ENCODE results near the gene ARHGEF28.

ARHGEF28 gene

DNA sequence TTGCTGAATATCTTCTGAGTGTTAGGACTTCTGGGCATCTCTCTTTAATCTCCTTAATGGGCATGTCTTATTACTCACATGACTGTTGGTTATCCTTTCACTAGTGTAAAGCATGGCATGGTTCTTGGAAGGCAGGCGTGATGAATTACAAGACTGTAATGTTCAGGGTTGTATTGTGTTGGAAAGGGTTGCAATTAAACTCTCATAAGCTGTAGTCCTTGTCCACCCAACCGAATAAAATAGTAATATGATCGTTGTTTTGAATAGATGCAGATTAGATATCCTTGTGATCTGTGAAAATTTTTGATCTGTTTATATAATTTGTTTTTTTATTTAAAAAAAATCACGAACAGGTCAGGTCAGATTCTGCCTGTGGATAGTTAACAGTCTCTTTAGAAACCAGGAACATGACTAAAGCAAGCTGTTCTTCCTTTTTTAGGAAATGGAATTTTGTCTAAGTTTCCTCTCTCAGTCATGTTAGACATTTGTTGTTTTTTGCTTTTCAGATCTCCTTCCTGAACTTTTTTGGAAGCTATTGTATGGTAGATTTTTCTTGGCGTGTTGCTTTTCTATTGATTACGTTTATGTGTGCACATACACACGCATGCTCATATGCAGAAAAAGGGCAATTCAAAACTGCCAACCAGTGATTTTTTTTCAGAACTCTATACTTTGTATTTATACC is 121.8 kb downstream of the ARHGEF28 start:
- no peak for DNase-seq (ENCODE audit: low read depth)
- TF ChIP-seq, protein P1, sequence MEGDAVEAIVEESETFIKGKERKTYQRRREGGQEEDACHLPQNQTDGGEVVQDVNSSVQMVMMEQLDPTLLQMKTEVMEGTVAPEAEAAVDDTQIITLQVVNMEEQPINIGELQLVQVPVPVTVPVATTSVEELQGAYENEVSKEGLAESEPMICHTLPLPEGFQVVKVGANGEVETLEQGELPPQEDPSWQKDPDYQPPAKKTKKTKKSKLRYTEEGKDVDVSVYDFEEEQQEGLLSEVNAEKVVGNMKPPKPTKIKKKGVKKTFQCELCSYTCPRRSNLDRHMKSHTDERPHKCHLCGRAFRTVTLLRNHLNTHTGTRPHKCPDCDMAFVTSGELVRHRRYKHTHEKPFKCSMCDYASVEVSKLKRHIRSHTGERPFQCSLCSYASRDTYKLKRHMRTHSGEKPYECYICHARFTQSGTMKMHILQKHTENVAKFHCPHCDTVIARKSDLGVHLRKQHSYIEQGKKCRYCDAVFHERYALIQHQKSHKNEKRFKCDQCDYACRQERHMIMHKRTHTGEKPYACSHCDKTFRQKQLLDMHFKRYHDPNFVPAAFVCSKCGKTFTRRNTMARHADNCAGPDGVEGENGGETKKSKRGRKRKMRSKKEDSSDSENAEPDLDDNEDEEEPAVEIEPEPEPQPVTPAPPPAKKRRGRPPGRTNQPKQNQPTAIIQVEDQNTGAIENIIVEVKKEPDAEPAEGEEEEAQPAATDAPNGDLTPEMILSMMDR (conservative IDR thresholded peaks at IDR 0.05; ENCODE audit: low read depth, low read length), result no peak
- no peak overlapping the region for H3K4me3 ChIP-seq (ENCODE audit: low read depth, low read length)

DNA sequence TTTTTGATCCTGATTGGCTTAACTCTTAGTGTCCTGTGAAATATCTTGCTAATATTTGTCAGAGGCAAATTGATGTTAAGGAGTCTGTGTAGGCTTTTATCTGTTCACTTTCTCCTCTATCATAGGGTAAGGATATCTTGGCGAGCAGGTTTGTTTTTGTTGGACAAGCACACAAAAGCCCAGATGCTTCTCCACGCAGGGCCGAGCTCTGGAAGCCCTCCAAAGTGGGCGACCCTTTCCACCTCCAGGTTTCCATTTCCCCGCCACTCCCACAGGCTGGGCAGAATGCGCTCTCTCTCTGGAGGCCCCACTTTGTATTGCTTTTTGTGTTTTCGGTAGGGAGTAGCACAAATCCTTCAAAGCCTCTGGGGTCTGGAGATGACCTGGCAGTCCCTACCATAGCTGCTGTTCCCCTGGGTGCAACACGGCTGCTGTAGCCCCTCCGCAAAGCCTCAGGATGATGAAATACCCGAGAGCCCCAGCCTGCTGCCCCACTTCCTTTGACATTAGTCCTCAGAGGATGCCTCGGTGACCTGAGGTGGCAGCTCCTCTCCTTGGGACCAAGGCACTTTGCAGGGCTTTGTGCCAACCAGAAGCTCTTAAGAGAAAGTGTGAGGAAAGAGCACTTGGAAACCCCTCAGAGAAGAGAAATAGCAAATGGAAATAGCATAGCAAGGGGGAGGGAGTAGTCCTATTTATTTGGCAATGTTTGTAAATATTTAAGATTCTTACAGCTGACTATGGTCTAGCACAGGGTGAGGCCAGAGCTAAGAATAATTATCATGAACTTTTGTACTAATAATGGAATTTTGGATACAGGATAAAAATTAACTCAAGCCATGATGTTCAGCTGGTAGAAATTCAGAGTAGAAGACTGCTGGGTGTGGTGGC is 122.8 kb downstream of the ARHGEF28 start:
- H3K4me3 ChIP-seq (ENCODE audit: low read depth, low read length), result peak overlapping the region; percentile 26

DNA sequence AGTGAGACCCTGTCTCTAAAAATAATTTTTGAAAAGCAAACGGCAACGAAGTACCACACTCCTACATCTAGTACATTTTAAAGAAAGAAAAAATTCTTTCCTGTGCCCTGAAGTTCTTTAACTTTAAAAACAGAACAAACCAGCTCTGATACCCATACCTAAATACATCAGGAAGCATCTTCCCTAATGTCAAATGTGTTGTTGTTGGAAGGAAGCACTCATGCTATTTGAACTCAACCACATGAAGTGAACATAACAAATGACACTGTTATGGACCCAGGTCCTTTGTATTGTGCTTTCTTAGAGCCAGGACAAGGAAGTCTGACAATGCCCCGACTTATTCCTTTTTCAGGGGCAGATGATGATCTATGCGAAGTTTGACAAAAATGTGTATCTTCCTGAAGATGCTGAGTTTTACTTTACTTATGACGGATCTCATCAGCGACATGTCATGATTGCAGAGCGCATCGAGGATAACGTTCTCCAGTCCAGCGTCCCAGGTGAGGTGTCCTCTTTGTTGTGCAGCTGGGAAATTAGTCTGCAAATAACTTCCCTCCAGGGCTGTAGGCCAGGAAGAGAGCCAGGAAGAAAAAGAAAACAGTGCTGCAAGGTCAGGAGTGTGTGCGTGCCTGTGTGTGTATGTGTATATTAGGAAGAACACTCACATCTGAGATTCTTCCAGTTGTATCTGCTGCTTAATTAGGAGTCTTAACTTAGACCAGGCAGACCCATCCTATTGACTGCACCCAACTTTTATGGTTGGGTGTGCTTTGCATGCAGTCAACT is 123.7 kb downstream of the ARHGEF28 start:
- DNase-seq (ENCODE audit: low read depth), result peak; percentile 65
- no peak overlapping the region for H3K4me3 ChIP-seq (ENCODE audit: low read depth, low read length)
- TF ChIP-seq, protein P1 (conservative IDR thresholded peaks at IDR 0.05; ENCODE audit: low read depth, low read length), result no peak

More for the DNA sequence above, 122.8 kb downstream of the ARHGEF28 start:
- peak; percentile 93 for DNase-seq (ENCODE audit: low read depth)
- TF ChIP-seq, protein P1 (conservative IDR thresholded peaks at IDR 0.05; ENCODE audit: low read depth, low read length), result no peak

DNA sequence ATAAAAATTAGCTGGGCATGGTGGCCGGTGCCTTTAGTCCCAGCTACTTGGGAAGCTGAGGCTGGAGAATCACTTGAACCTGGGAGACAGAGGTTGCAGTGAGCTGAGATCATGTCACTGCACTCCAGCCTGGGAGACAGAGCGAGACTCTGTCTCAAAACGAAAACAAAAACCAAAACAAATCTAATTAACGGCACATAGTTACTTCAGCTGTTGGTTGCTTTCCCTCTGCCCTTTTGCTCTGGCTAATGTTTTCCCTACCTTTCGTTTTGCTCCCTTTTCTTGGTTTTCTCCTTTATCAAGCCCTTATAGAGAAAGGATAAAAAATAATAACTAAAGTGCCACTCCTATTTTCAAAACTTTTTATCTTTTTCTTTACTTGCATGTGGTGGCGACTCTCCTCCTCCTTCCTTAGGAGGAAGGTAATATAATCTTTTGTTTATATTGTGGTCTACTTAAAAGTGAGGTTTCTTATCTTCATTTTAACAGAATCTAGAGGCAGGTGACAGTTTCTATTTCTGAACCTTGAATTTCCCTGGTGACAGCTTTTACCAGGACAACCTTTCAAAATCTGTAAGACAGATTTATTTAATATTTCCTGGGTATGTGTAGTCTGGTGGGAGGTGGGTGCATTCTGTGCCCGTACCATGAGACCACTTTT is 125.4 kb downstream of the ARHGEF28 start:
- no peak overlapping the region for H3K4me3 ChIP-seq (ENCODE audit: low read depth, low read length)
- TF ChIP-seq, protein P1 (conservative IDR thresholded peaks at IDR 0.05; ENCODE audit: low read depth, low read length), result no peak
- no peak for DNase-seq (ENCODE audit: low read depth)

DNA sequence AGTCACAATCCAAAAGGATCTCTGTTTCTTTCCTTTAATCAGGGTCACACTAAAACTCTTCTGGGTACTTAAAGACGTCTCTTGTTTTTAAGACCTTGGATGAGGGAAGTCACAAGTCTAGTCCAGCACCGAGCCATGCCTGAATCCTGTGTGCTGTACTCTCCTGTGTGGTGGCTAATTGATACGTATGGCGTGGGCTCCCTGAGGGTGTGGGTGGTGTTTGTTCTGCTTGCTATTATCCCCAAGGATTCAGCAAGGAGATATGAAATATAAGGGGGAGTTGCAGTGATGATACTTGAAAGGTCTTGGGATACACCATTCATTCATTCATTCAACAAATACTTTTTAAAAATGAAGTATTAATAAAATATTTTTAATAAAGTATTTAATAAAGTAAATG is 128.3 kb downstream of the ARHGEF28 start:
- TF ChIP-seq, protein P1 (conservative IDR thresholded peaks at IDR 0.05; ENCODE audit: low read depth, low read length), result no peak
- H3K4me3 ChIP-seq (ENCODE audit: low read depth, low read length), result no peak overlapping the region
- no peak for DNase-seq (ENCODE audit: low read depth)

DNA sequence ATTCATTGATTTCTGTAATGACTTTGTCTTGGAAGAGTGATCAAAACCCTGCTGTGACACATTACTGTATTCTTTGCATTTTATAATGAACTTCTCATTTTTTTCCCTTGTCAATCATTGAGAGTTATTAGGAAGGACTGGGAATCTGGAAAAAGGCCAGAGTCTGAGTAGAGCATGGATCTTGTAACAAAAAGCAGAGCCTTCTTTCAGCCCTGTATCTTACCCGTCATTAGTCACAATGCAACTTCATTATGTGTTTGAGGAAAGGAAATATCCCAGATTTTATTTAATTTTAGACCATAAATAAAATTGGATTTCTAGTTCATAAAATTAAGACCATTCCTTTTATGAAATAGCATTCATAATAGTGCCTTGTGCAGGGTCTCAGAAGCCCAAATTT is 131.4 kb downstream of the ARHGEF28 start:
- no peak overlapping the region for H3K4me3 ChIP-seq (ENCODE audit: low read depth, low read length)
- TF ChIP-seq, protein P1 (conservative IDR thresholded peaks at IDR 0.05; ENCODE audit: low read depth, low read length), result no peak
- no peak for DNase-seq (ENCODE audit: low read depth)
